HG03575 (cell line): ENCODE results near the gene SERTAD4.

Source experiments
- ATAC-seq: cut with Tn5 transposase; IDR thresholded peaks from one replicate; pipeline ENCODE4 v1.9.1; 2021; ENCODE audit not compliant: unreplicated experiment, insufficient number of reproducible peaks, low FRiP score; ENCODE audit errors: extremely low read depth

SERTAD4 gene

GRCh38 chr1:210230149-210230695 lies 2.4 kb upstream of the SERTAD4 start:
- no peak for ATAC-seq

- ATAC-seq = no peak
These were observed 618 bp upstream of the SERTAD4 start for GRCh38 chr1:210231846-210232510.

GRCh38 chr1:210233216-210233494 lies 559 bp downstream of the SERTAD4 start:
- no peak for ATAC-seq

GRCh38 chr1:210233495-210234328 lies 1.1 kb downstream of the SERTAD4 start:
- ATAC-seq = no peak

- no peak for ATAC-seq
These were observed 1.7 kb downstream of the SERTAD4 start for GRCh38 chr1:210234329-210234757.

- ATAC-seq = no peak
These were observed 2.9 kb downstream of the SERTAD4 start for GRCh38 chr1:210235363-210236053.

GRCh38 chr1:210236386-210236839 lies 3.8 kb downstream of the SERTAD4 start:
- ATAC-seq = no peak

- ATAC-seq = no peak
These were observed 4.3 kb downstream of the SERTAD4 start for GRCh38 chr1:210236840-210237409.

GRCh38 chr1:210237479-210237878 lies 4.9 kb downstream of the SERTAD4 start:
- ATAC-seq = no peak

- no peak for ATAC-seq
These were observed 5.4 kb downstream of the SERTAD4 start for GRCh38 chr1:210237981-210238380.

GRCh38 chr1:210239349-210240111 lies 6.9 kb downstream of the SERTAD4 start:
- ATAC-seq = no peak

GRCh38 chr1:210241121-210241520 lies 8.5 kb downstream of the SERTAD4 start:
- no peak for ATAC-seq

GRCh38 chr1:210244746-210245367 lies 12.3 kb downstream of the SERTAD4 start:
- no peak for ATAC-seq

GRCh38 chr1:210246447-210246846 lies 13.9 kb downstream of the SERTAD4 start:
- ATAC-seq = no peak

GRCh38 chr1:210248341-210248740 lies 15.7 kb downstream of the SERTAD4 start:
- no peak for ATAC-seq

GRCh38 chr1:210250665-210250997 lies 18.0 kb downstream of the SERTAD4 start:
- no peak for ATAC-seq

- ATAC-seq = no peak
These were observed 18.5 kb downstream of the SERTAD4 start for GRCh38 chr1:210250998-210251679.
